Bronchial epithelial cell (primary cell): ENCODE data around the gene SOS2. TPM values are rescaled to one million over a fixed set of nuclear protein-coding genes. Genes with fewer than 3 reads are reported as not detected.

Experiments used
- DNase-seq: peaks from one replicate; pipeline ENCODE4 v3.0.0-alpha.2; 2010; ENCODE audit warnings: low read depth
- FAIRE-seq: peaks from 2 replicates; lab custom pipeline; 2011; peaks lifted over from hg19 to GRCh38; lab: Jason Lieb, UNC
- H3K27me3 ChIP-seq: 2 replicates; pipeline ENCODE4 v1.5.1; 2011; ENCODE audit warnings: low read length; ENCODE audit not compliant: control insufficient read depth, insufficient read depth
- H3K36me3 ChIP-seq: 2 replicates; pipeline ENCODE4 v1.5.1; 2011; ENCODE audit warnings: low read length; ENCODE audit not compliant: control insufficient read depth, insufficient read depth
- H3K4me3 ChIP-seq: 2 replicates; pipeline ENCODE4 v1.5.1; 2011; ENCODE audit warnings: mild to moderate bottlenecking, low read depth, low read length, control low read depth
- CTCF ChIP-seq: IDR thresholded peaks from 2 replicates; pipeline ENCODE4 v1.5.1; 2011; ENCODE audit warnings: mild to moderate bottlenecking, moderate library complexity, low read length, control low read depth, inconsistent platforms; ENCODE audit not compliant: insufficient read depth, severe bottlenecking
- total RNA-seq: library from RNA; depleted of rRNA; stranded (reverse); fragments of >200 nt; gene quantifications from 2 replicates; pipeline ENCODE4 v1.2.1, GENCODE V29; 2014

Gene SOS2
- total RNA-seq, 1 donor from 2014 or later: 17.6 TPM

DNA sequence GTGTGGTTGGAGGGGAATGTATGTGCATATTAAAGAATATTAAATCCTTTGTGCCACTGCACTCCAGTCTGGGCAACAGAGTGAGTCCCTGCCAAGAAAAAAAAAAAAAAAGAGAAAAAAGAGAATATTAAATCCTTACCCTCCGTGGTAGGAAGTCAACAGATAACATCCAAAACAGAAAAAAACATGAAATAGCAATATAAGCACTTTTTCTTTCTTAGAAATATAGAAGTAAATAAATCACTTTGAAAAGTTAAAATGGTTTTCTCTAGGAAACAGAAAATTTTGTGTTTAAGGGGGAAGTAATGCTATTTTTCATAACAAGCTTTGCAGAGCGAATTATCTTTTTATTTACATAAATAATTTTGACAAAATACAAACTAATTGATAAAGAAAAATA is 17.6 kb downstream of the SOS2 start:
- H3K27me3 ChIP-seq: no peaks in the 10 kb centered on the region
- TF ChIP-seq CTCF: no peak
- DNase-seq (no peak), FAIRE-seq (no peak)
- H3K36me3 ChIP-seq: no peaks in the 10 kb centered on the region
- H3K4me3 ChIP-seq: no peak overlapping the region

GRCh38 chr14:50212726-50213125 is 18.7 kb downstream of the SOS2 start:
- H3K36me3 ChIP-seq: no peaks in the 10 kb centered on the region
- no peak for TF ChIP-seq CTCF
- H3K27me3 ChIP-seq: no peaks in the 10 kb centered on the region
- FAIRE-seq: no peak
- no peak for DNase-seq
- H3K4me3 ChIP-seq: no peak overlapping the region

GRCh38 chr14:50210074-50210473 is 21.3 kb downstream of the SOS2 start:
- TF ChIP-seq CTCF: no peak
- no peak overlapping the region for H3K4me3 ChIP-seq
- DNase-seq: no peak
- FAIRE-seq: no peak
- H3K36me3 ChIP-seq: no peaks in the 10 kb centered on the region
- H3K27me3 ChIP-seq: no peaks in the 10 kb centered on the region

GRCh38 chr14:50198499-50198898 is 32.9 kb downstream of the SOS2 start:
- Histone ChIP-seq H3K36me3 (peaks cover 4% of the 10 kb centered on the region), H3K27me3 (no peaks in the 10 kb centered on the region), H3K4me3 (no peak overlapping the region)
- DNase-seq (no peak), FAIRE-seq (no peak)
- no peak for TF ChIP-seq CTCF

DNA sequence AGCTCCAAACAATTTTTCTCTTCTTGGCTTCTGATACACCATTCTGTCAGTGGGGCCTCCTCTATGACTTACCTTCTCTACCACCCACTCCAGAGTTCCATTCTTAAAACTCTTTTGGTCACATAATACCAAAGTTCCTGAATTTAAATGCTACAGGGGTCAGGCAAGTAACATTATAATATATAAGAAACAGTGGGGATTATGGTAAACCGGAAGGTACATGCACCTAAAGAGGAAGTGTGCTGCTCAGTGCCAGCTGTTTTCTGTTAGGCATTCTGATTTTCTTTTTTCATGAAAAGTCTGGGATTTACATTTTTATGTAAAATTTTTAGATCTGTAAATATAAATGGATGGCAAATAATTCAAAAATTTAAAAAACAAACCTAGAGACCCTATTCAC is 39.9 kb downstream of the SOS2 start:
- DNase-seq: no peak
- FAIRE-seq: no peak
- H3K27me3 ChIP-seq: no peaks in the 10 kb centered on the region
- no peak for TF ChIP-seq CTCF
- H3K4me3 ChIP-seq: no peak overlapping the region
- H3K36me3 ChIP-seq: no peaks in the 10 kb centered on the region

GRCh38 chr14:50186107-50186506 is 45.3 kb downstream of the SOS2 start:
- TF ChIP-seq CTCF: no peak
- no peak for DNase-seq
- Histone ChIP-seq H3K27me3 (no peaks in the 10 kb centered on the region), H3K4me3 (no peak overlapping the region), H3K36me3 (peaks cover 5% of the 10 kb centered on the region)
- no peak for FAIRE-seq
